ENCODE measurements around the gene PLEKHB2.
"Not testable (repeated sequence)": the region's sequence is repeated elsewhere in the genome, so short reads cannot be mapped to it uniquely, and the experiment has no call there.

The PLEKHB2 gene

DNA sequence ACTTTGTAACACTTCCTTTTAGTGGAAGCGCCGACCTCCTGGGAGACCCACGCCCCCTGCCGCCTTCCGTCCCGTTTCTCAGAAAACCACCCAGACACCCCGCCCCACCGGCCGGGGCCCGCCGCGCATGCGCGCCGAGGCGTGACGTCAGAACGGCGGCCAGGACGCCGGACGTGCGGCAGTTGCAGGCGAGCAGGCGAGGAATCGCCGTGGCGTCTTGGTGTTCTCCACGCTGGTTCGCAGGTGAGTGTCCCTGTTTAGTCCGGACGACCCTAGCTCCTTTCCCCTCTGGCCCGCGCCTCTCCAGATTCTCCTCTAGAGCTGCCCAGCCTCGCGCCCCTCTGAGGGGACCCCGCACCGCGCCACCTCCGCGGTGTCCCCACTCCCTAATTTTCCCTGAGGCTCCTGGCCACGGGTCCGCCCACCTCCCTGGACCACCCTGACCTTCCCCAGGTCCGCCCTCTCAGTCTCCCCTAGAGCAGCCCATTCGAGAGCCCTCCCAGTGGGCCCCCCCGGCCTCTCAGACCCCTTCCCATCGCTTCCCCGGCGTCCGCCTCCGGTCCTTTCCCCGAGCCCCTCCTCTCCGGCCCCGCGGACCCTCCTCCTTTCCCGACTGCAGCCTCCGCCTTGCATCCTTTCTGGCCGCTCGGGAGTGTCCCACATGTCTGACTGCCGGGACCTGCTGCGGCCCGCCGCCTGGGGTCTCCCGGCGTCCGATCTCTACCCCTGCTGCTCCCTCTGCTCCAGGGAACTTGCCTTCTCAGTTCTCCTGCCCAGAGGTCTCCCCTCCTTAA is at the start of gene PLEKHB2:
Gene PLEKHB2, plus strand, starts transcription at position 181 of the 794 bp plus-strand sequence. CDS start 15,606 bp downstream, outside the sequence.
- peak; percentile 86 for DNase-seq

DNA sequence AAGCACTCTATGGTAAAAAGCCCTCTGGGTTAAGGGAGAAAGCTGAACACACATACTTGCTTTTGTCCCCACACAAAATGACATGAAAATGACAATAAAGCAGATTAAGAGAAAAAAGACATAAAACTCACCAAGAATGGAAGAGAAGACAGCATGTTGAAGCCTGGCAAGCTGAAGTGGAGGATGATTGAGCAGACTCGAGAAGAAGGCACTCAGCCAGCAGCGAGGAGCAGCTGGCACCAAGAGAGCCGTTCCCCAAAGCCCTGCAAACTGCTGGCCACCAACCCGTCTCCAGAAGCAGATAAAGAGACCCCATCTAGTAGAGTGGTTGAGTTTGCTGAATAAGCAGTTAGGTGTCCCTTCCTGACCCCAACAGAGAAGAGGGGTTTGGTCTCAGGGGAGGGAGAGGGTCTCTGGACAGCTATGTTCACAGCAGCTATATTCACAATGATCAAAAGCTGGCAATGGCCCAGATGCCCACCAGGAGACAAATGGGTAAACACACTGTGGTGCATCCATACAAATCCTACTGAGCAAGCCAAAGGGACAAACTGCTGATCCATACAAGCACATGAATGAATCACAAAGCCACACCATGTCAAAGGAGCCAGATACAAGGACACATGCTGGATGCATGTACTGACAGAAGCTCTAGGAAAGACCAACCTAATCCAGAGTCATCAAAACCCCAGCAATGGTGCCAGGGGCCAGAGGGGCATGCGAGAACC is 48.8 kb upstream of the PLEKHB2 start:
- peak; percentile 22 for DNase-seq

- no peak for DNase-seq
Measured at GRCh38 chr2:131056932-131057287, 48.2 kb upstream of the PLEKHB2 start.

DNA sequence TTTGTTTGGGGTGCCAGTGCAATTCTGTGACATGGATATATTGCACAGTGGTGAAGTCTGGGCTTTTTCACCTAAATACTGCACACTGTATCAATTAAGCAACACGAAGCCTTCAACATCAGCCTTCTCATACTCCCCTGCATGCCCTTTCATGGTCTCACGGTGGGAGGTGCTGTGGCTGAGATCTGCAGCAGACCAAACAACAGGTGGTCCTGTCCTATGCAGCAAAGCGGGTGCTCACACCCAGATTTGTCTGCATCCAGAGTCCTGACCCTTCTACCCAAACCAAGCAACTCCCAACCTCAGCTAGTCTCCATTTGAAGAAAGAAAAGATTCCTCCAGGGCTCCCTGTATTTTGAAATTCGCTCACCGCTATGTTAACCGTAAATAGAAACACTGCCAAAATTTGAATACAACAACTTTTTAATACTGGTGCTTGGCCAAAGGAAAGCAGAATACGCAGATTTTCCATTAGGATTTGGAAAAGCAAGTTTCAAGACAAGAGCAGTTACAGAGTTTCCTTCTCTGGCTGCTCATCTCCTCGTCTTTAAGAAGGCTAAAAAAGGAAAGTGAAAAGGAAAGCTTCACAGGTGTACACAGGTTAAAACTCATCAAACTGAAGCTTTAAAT is 46.8 kb upstream of the PLEKHB2 start:
- no peak for DNase-seq

GRCh38 chr2:131058920-131059319 is 46.2 kb upstream of the PLEKHB2 start:
- DNase-seq: no peak

- DNase-seq: no peak
Measured at GRCh38 chr2:131063501-131064283, 41.4 kb upstream of the PLEKHB2 start.

DNA sequence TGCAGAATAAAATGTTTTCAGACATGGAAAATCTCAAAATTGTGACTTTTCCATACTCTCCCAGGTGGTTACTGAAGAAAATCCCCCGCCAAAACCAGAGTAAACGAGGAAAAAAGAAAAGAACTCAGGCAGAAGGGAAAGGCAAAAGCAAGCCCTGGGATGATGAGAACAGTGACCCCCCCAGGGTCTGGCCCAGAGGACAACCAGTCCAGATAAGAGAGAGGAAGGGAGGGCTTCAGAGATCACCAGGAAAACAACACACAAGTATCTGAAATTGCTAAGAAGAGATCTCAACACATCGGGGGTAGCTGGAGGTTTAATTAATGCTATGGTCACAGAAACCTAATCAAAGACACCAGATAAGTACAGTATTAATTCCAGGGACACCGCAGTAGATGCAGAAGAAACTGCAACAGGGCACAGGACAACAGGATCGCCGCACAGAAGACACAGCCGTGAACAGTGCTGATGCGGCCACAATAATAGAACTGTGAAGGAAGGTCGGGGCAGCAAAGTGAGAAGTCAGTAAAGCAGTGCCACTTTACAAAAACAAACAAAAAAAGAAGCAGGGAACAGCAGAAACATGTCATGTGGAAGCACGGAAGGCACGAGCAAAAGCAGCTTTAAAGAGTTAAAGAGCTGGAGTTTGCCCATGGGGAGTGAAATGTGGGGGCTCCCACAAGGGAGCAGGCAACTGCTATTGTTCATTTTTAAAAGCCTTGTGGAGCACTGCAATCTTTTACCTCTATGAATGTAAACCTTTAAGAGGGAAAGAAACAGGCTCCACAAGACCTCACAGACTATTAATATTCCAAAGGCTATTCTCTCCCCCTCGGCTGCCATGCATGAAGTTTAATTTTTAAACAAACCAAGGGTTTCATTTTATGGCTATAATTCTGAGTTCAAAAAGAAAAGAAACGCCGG is 40.3 kb upstream of the PLEKHB2 start:
- DNase-seq: no peak

DNA sequence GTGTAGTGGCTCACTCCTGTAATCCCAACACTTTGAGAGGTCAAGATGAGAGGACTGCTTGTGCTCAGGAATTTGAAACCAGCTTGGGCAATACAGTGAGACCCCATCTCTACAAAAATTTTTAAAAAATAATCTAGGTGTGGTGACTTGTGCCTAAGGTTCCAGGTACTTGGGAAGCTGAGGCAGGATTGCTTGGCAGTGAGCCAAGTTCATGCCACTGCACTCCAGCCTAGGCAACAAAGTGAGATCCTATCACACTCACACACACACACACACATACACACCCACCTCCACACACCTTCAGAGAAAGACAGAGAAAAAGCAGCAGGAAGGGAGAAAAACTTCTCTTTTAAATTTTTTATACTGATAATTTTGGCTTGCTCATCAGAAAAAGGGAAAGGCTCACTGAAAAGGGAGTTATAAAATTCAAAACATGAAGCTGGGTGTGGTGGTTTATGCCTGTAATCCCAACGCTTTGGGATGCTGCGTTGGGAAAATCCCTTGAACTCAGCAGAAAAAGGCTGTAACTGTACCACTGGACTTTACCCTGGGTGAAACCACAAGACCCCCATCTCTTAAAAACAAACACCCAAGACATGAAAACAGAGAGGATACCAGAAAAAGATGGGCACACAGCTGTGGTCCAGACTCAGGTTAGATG is 37.5 kb upstream of the PLEKHB2 start:
- DNase-seq: no peak

DNA sequence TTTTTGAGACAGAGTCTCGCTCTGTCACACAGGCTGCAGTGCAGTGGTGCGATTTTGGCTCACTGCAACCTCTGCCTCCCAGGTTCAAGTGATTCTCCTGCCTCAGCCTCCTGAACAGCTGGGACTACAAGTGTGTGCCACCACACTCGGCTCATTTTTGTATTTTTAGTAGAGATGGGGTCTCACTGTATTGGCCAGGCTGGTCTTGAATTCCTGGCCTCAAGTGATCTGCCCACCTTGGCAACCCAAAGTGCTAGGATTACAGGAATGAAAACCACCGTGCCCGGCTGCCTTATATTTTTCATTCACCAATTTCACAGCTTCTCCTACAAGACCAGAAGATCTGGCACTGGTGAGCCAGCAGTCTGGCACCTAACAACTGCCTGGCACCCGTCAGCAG is 37.0 kb upstream of the PLEKHB2 start:
- not testable (repeated sequence) for DNase-seq

GRCh38 chr2:131075578-131075977 is 29.6 kb upstream of the PLEKHB2 start:
- not testable (repeated sequence) for DNase-seq

DNA sequence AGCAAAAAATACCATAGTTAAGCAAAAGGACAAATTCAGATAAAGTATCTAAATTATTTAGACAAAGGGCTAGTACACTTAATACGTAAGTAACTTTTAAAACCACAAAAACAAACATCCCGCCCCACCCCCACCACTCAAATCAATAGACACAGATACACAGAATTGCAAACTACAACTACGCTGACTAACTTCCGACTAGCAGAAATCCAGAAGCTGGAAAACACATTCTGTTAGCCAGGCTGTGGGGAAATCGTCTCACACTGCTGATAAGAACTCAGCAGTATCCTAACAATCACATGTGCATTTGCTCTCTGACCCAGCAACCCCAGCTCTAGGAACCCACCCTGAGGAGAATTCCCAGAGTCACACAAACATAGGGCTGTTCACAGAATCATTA is 28.4 kb upstream of the PLEKHB2 start:
- DNase-seq: no peak

DNA sequence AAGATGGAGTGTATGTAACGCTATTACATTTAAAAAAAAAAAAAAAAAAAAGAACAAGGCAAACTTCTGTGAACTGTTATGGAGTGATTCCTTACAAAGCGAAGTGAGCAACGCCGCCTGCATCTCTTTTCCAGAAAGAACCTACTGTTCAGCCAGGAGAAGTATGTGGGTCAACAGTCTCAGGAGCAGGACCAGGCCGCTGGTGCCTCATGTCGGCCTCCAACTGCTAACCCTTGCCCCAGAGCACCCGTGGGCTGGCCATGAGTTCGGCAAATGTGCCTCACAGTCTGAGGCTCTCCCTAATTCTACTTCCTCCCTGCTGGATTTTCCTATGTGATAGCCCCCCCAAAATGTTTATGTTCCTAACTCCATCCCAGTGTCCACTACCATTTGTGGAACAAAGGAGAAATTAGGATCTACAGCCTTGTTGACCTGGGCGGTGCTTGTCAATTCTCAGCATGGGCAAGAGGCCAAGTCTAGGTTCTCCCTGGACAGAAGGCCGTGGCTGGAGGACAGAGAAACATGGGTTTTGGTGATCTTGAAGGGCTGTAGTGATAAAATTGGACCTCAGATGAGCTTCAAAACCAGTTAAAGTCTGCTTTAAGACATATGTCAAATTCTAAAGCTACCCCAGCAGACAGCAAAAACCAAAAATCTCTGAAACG is 27.8 kb upstream of the PLEKHB2 start:
- DNase-seq: no peak

- no peak for DNase-seq
Measured at GRCh38 chr2:131077966-131078365, 27.2 kb upstream of the PLEKHB2 start.

DNA sequence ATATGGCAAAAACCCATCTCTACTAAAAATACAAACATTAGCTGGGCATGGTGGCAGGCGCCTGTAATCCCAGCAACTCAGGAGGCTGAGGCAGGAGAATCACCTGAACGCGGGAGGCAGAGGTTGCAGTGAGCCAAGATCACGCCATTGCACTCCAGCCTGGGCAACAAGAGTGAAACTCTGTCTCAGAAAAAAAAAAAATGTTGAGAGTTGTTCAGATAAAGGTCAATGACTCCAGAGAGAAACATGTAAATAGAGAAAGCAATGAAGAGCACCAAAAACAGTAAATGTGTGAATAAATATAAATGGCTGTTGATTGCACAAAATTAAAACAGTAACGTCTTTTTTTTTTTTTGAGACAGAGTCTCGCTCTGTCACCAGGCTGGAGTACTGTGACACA is 25.2 kb upstream of the PLEKHB2 start:
- not testable (repeated sequence) for DNase-seq

DNA sequence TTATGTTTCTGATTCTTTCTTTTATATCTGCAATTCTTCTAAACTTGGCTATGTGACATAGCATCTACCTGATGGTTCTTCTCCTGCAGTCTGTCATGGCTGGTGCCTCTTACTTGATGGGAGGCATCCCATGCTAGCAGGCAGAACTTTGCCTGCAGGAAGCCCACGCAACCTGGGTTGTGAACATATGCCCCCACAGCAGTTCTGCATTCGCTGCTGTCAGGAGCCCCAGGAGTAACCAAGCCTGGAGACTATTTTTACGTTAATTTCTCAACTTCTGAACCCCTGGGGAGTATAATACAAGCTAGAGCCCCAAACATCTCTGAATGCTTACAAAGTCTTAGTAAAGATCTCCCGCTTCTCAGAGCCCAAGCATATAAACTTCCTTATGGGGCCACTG is 23.9 kb upstream of the PLEKHB2 start:
- no peak for DNase-seq

DNA sequence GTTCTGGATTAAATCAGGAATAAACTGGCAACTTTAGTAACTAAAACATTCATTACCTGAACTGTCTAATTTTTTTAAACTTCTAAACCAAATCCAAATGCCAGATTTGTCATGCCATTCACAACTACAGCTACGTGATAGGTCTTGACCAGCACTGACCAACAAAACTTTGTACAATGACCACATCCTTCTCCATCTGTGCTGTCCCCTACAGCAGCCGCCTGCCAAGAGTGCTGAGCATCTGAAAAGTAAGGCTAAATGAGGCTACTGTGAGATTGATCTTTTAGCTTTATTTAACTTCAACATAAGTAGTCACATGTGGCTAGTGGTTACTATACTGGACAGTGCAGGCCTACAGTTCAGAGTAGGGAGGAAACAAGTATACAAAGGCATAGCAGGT is 19.5 kb upstream of the PLEKHB2 start:
- DNase-seq: no peak

DNA sequence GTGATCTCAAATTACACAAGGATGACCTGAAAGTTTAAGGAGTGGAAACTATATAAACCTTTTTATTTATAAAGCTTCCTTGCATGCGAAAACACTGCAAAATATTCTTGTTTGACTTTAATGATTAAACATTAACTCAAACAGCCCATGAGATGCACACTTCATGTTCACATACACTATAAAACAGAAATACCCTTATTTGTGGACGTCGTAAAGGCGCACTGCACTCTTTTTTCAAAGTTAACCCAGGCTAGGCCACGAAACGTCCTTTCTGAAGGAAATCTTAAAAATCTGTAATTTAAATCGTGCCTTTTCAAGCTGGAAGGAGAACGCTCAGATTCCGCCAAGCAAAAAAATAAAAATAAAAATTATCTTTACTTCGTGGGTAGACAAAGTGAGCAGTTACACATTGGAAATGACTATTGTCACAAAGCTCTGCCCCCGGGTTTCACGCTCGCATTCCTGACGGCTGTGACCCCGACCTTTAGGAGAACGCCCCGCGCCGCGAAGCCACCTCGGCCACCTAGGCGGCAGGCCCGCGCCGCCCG is 12.6 kb upstream of the PLEKHB2 start:
- no peak for DNase-seq

GRCh38 chr2:131093006-131093695 is 12.0 kb upstream of the PLEKHB2 start, which contains the start of gene FAM168B:
Gene FAM168B (minus strand): TSS chr2:131093460. CDS start chr2:131082646, 10,814 bp downstream.
- DNase-seq: peak; percentile 91

GRCh38 chr2:131093696-131094462 is 11.3 kb upstream of the PLEKHB2 start:
- DNase-seq: peak; percentile 79
